Cerebellar nuclear complex (tissue), 1 donor: ENCODE results near the gene ARHGAP26.

ENCODE experiments used
- DNase-seq, 2 experiments: peaks; one replicate each; lab custom pipeline; 2025; lab: John Stamatoyannopoulos, UW

ARHGAP26 gene

GRCh38 chr5:143244000-143244736 lies 474.0 kb downstream of the ARHGAP26 start:
- peak; percentile 8 to 56 for DNase-seq

GRCh38 chr5:143244990-143245389 lies 474.8 kb downstream of the ARHGAP26 start:
- no peak for DNase-seq

- peak; percentile 94 to 97 for DNase-seq
These were observed 475.9 kb downstream of the ARHGAP26 start for GRCh38 chr5:143245929-143246561.

GRCh38 chr5:143247134-143247815 lies 477.1 kb downstream of the ARHGAP26 start:
- no peak for DNase-seq

GRCh38 chr5:143248391-143248790 lies 478.2 kb downstream of the ARHGAP26 start:
- DNase-seq: no peak

- no peak for DNase-seq
These were observed 478.8 kb downstream of the ARHGAP26 start for GRCh38 chr5:143248822-143249579.

GRCh38 chr5:143249851-143250250 lies 479.7 kb downstream of the ARHGAP26 start:
- no peak for DNase-seq

GRCh38 chr5:143251190-143251589 lies 481.0 kb downstream of the ARHGAP26 start:
- no peak for DNase-seq

- DNase-seq: no peak
These were observed 481.8 kb downstream of the ARHGAP26 start for GRCh38 chr5:143251946-143252345.

- DNase-seq: no peak
These were observed 484.6 kb downstream of the ARHGAP26 start for GRCh38 chr5:143254819-143255218.

GRCh38 chr5:143258559-143259253 lies 488.5 kb downstream of the ARHGAP26 start:
- no peak for DNase-seq

GRCh38 chr5:143259254-143259605 lies 489.1 kb downstream of the ARHGAP26 start:
- no peak for DNase-seq

GRCh38 chr5:143261748-143262392 lies 491.7 kb downstream of the ARHGAP26 start:
- DNase-seq: no peak

GRCh38 chr5:143262393-143263174 lies 492.4 kb downstream of the ARHGAP26 start:
- DNase-seq: no peak

- DNase-seq: no peak
These were observed 493.2 kb downstream of the ARHGAP26 start for GRCh38 chr5:143263272-143263810.

GRCh38 chr5:143265995-143266394 lies 495.8 kb downstream of the ARHGAP26 start:
- no peak for DNase-seq

GRCh38 chr5:143267186-143267585 lies 497.0 kb downstream of the ARHGAP26 start:
- no peak for DNase-seq

GRCh38 chr5:143268388-143268787 lies 498.2 kb downstream of the ARHGAP26 start:
- no peak for DNase-seq

- DNase-seq: no peak
These were observed 501.3 kb downstream of the ARHGAP26 start for GRCh38 chr5:143271431-143271830.

GRCh38 chr5:143274952-143275351 lies 504.8 kb downstream of the ARHGAP26 start:
- DNase-seq: no peak
